Measurements from ENCODE around the gene EML4.
"Not testable (repeated sequence)": the region's sequence is repeated elsewhere in the genome, so short reads cannot be mapped to it uniquely, and the experiment has no call there.

EML4 gene

DNA sequence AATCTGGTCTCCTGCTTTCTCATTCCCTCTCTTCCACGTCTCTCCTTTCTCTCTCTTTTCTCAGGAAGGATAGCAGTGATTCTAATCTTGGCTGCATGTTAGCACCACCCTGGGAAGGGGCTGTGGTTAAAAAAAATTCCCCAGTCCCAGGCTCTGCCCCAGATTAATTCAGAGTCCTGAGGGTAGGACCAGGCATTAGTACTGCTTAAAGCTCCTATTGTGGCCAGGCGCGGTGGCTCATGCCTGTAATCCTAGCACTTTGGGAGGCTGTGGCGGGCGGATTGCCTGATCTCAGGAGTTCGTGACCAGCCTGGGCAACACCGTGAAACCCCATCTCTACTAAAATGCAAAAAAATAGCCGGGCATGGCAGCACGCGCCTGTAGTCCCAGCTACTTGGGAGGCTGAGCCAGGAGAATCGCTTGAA lies 35.4 kb upstream of the EML4 start:
- H3K4me3 ChIP-seq (ENCODE audit: low read depth, low read length): no peak overlapping the region
- DNase-seq (ENCODE audit: low read depth): no peak
- TF ChIP-seq CTCF (IDR thresholded peaks at IDR 0.05; ENCODE audit: low read depth, low read length, missing control alignments): no peak

DNA sequence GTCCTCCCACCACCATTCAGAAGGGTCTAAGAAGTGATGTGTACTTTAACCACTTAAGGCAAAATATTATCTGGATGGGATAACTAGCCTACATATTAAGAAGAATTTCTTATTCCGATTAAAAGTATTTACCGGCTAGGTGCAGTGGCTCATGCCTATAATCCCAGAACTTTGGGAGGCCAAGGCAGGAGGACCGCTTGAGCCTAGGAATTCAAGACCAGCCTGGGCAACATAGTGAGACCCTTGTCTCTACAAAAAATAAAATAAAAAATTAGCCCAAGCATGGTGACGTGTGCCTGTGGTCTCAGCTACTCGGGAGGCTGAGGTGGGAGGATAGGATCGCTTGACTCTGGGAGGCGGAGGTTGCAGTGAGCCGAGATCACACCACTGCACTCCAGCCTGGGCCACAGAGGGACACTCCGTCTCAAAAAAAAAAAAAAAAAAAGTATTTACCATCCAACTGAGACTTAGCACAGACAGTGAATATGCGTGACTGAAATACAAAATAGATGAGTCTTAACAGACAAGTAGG lies 34.7 kb upstream of the EML4 start:
- not testable (repeated sequence) for DNase-seq (ENCODE audit: low read depth); H3K4me3 ChIP-seq (ENCODE audit: low read depth, low read length)

GRCh38 chr2:42135381-42136312 lies 33.5 kb upstream of the EML4 start:
- no peak overlapping the region for H3K4me3 ChIP-seq (ENCODE audit: low read depth, low read length)
- no peak for TF ChIP-seq CTCF (IDR thresholded peaks at IDR 0.05; ENCODE audit: low read depth, low read length, missing control alignments)

GRCh38 chr2:42136782-42137124 lies 32.4 kb upstream of the EML4 start:
- H3K4me3 ChIP-seq (ENCODE audit: low read depth, low read length): no peak overlapping the region
- TF ChIP-seq CTCF (IDR thresholded peaks at IDR 0.05; ENCODE audit: low read depth, low read length, missing control alignments): no peak
- no peak for DNase-seq (ENCODE audit: low read depth)

More at GRCh38 chr2:42135381-42136312, 33.5 kb upstream of the EML4 start:
- no peak for DNase-seq (ENCODE audit: low read depth)

DNA sequence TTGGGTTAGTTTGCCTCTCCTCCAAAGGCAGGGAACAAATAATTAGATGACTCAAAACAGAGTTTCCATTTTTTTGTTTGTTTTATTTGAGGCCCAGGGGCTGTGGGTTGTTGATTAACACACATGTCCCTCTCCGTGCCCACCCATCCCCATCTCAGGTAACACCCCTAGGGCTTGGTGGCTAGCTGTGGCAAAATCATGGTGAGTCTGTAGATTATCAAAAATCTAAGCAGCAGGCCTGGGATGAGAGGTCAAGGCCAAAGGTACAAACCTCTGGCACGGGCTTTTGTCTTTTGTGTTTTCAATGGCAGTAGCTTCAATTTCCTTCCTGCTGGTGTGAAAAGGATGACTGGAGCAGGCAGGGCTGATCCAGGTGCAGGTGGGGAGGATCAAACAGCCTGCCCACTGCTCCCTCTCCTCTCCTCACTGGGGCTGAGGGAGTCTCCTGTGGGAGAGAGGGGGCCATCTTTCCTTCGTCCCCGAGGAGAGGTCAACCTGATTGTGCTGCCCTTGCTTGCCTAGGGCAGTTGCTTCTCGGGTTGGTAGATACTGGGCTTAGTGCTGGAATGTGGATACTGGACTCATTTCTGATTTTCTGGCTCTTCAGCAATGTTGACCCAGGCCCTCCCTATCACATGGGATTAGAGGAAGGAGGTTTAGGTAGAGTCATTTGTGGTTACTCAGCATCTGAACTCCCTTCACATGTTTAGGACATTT lies 31.9 kb upstream of the EML4 start:
- no peak overlapping the region for H3K4me3 ChIP-seq (ENCODE audit: low read depth, low read length)
- TF ChIP-seq CTCF (IDR thresholded peaks at IDR 0.05; ENCODE audit: low read depth, low read length, missing control alignments): no peak
- no peak for DNase-seq (ENCODE audit: low read depth)

- TF ChIP-seq CTCF (IDR thresholded peaks at IDR 0.05; ENCODE audit: low read depth, low read length, missing control alignments): no peak
- H3K4me3 ChIP-seq (ENCODE audit: low read depth, low read length): no peak overlapping the region
- DNase-seq (ENCODE audit: low read depth): no peak
These were observed 30.8 kb upstream of the EML4 start for GRCh38 chr2:42138163-42139015.
